Measurements from ENCODE around the gene SLC38A10. TPM values are rescaled to one million over a fixed set of nuclear protein-coding genes. Genes with fewer than 3 reads are reported as not detected.
A peak's percentile ranks its signal among the peaks of the same experiment; 100 is the strongest.

Gene SLC38A10
- total RNA-seq, 1 donor from 2014 or later = 61.6 TPM

DNA sequence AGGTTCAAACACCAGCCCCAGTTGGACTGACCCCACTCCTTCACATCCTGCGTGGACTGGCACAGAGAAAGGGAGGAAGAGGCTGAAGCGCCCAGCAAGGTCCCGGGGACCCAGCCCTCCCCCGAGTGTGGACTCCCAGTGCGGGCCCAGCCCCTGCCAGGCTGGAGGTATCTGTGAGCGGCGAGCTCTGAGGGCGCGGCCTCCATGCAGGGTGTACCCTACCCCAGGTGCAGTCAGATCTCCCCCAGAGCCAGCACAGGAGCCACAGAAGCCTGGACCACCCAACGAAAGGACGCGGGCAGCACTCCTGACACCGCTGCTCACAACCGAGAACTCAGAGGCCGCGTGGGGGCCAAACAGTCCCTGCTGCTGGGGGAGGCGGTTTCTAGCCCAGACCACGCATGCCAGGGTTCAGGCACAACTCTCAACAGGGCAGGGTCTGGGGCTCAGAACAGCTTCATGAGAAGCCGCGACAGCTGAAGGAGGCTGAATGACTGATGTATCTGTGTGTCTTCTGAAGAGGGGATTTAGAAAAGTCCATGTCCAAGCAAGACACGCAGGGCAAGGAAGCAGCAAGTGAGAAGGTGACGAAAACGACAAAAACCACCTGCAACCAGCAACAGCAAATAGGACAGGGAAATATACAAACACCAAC, 8.5 kb downstream of the SLC38A10 start:
- ATAC-seq = no peak
- DNase-seq (ENCODE audit: low spot score) = no peak
- intact Hi-C loops (cut with DNase I) = no loop called here

DNA sequence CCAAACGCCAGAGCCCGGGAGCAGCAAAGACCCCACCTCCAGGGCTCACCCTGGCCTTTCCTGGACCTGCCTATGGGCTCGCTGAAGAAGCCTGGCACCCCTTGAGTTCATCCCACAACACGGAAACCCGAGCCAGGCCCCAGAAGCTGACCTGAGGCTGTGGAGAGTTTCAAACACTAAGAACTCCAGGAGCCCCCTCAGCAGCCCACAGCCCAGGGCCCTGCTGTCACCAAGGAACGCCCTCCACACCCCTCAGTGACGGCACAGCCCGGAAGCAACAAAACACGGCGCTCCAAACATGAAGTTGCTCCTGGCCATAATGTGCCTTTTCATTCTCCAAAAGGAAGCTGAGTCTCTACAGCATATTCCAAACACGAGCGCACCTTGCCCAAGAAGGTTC, 9.2 kb downstream of the SLC38A10 start:
- intact Hi-C loops (cut with DNase I) = no loop called here
- DNase-seq (ENCODE audit: low spot score) (no peak), ATAC-seq (peak; percentile 13)

GRCh38 chr17:81285179-81285878, 9.8 kb downstream of the SLC38A10 start:
- intact Hi-C loops (cut with DNase I) = no loop called here
- peak; percentile 85 for DNase-seq (ENCODE audit: low spot score)
- ATAC-seq = peak; percentile 86

- DNase-seq (ENCODE audit: low spot score) (no peak), ATAC-seq (no peak)
- intact Hi-C loops (cut with DNase I) = no loop called here
Observed at GRCh38 chr17:81282876-81283275, 12.2 kb downstream of the SLC38A10 start.

GRCh38 chr17:81282141-81282540, 13.0 kb downstream of the SLC38A10 start:
- no peak for DNase-seq (ENCODE audit: low spot score)
- ATAC-seq = no peak

DNA sequence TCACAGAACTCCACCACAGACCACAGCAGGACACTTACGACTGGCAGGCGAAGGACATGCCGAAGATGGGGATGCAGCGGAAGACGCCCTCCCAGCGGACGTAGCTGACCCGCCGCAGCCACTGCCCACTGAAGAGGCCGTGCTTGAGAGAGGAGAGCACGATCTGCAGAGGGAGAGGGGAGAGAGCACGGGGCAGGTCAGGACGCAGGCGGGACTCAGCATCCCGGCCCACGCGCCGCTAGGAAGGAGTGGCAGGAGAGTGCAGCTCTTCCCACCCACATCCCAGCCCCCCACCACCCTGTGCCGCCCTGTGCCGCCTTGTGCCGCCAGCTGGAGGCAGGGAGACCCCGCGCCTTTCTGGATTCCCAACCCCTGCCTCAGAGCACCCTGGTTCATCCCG, 14.5 kb downstream of the SLC38A10 start:
- intact Hi-C loops (cut with DNase I) = no loop called here
- DNase-seq (ENCODE audit: low spot score) (no peak), ATAC-seq (no peak)

More at GRCh38 chr17:81282141-81282540, 13.0 kb downstream of the SLC38A10 start:
- intact Hi-C loops (cut with DNase I) = no loop called here

GRCh38 chr17:81279278-81280275, 15.5 kb downstream of the SLC38A10 start:
- ATAC-seq = no peak
- DNase-seq (ENCODE audit: low spot score) = no peak
- intact Hi-C loops (cut with DNase I) = no loop called here

GRCh38 chr17:81278831-81279230, 16.3 kb downstream of the SLC38A10 start:
- ATAC-seq = no peak
- intact Hi-C loops (cut with DNase I) = no loop called here
- no peak for DNase-seq (ENCODE audit: low spot score)

- intact Hi-C loops (cut with DNase I) = no loop called here
- no peak for DNase-seq (ENCODE audit: low spot score)
- ATAC-seq = peak; percentile 48
Observed at GRCh38 chr17:81277946-81278693, 17.0 kb downstream of the SLC38A10 start.

DNA sequence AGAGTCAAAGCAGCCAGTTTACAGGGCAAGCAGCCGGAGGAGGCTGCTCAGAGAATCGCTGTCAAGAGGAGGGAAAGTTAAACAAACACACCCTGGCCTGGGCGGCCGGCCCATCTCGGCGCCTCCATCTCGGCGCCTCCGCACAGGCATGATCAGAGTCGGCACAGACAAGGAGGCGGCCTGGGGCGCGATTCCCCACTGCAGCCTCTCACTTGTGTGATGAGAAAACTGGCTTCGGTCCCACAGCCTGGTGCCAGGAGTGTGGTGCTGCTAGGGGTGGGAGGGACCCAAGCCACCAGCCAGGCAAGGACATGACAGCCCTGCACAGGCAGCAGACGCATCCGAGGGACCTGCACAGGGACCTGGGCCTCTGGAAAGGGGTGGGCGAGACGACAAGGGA, 17.7 kb downstream of the SLC38A10 start:
- intact Hi-C loops (cut with DNase I) = no loop called here
- ATAC-seq = peak; percentile 67
- DNase-seq (ENCODE audit: low spot score) = no peak

- intact Hi-C loops (cut with DNase I) = no loop called here
- DNase-seq (ENCODE audit: low spot score) = no peak
- peak; percentile 11 for ATAC-seq
Observed at GRCh38 chr17:81276781-81277180, 18.3 kb downstream of the SLC38A10 start.

DNA sequence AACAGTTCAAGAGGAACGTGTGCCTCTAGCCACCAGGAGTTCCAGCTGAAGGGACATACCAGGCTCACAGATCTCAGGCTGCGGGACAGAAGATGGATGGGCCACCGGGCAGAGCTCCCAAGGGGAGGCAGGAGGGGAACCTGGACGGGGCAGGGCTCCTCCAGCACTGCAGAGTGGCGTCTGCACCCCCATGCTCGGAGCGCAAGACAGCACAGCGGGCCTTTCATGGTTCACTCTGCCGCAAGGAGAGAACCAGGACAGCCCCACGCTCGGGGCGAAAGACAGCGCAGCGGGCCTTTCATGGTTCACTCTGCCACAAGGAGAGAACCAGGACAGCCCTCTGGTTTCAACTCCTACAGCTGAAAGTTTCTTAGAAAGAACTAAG, 20.6 kb downstream of the SLC38A10 start:
- intact Hi-C loops (cut with DNase I) = no loop called here
- no peak for ATAC-seq
- DNase-seq (ENCODE audit: low spot score) = no peak

- DNase-seq (ENCODE audit: low spot score) = no peak
- intact Hi-C loops (cut with DNase I) = no loop called here
Observed at GRCh38 chr17:81273698-81274470, 21.2 kb downstream of the SLC38A10 start.

DNA sequence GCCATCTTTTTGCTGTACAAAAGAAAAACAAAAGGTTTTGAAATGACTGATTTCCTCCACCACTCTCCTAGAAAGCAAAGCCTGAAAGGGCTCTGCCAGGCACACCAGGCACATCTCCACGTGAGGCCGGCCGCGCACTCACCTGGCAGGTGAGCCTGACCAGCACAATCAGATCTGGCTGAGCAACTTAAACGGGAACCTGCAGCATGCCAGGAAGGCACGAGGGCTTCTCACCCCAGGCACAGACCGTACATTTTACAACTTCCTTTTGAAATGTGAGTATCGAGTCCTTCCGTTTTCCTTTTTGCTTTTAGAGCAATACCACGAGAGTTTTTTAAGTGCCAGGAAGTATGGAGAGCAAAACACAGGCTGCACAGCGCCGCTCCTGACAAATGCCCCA, 22.5 kb downstream of the SLC38A10 start:
- intact Hi-C loops (cut with DNase I) = no loop called here
- ATAC-seq (no peak), DNase-seq (ENCODE audit: low spot score) (no peak)

More at GRCh38 chr17:81273698-81274470, 21.2 kb downstream of the SLC38A10 start:
- ATAC-seq = no peak

DNA sequence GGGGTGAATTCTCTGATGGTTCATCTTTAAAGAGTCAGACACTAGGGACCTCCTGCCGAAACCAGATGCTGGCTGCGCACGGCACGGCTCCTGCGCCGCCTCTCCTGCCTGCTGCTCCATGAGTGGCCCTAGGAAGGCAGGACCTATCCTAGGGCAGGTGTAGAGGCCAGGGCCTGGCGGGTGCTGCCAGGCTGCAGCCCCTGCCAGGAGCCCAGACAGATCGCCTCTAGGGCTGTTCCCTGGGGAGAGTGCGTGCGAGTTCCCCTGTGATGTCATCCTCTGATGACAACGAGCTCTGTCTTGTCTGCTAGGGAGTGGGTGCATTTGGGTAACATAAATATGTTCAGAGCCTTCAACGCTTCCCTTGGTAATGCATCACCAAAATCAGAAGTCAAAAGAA, 23.9 kb downstream of the SLC38A10 start:
- no peak for ATAC-seq
- intact Hi-C loops (cut with DNase I) = no loop called here
- DNase-seq (ENCODE audit: low spot score) = no peak

GRCh38 chr17:81270279-81270678, 24.8 kb downstream of the SLC38A10 start:
- no peak for DNase-seq (ENCODE audit: low spot score)
- ATAC-seq = no peak
- intact Hi-C loops (cut with DNase I) = no loop called here

GRCh38 chr17:81267390-81268067, 27.6 kb downstream of the SLC38A10 start:
- intact Hi-C loops (cut with DNase I) = no loop called here
- no peak for ATAC-seq
- no peak for DNase-seq (ENCODE audit: low spot score)

DNA sequence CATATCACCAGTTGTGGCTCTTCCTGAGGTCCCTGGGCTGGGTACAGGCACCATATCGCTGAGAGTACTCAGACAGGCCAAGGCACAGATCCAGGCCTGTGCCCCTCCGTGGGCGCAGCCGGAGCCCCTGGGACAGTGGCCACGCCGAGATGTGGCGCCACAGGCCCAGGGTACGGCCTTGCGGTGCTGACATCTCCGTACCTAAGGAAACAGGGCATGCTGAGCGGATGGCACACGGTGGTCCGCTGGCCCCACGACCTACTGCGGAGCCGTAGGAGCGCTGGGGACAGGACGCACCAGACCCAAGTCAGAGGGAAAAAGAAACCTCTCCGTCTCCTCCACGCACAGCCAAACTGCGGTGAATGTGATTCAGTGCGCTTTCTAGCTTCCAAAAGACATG, 29.5 kb downstream of the SLC38A10 start:
- ATAC-seq = no peak
- intact Hi-C loops (cut with DNase I) = no loop called here
- DNase-seq (ENCODE audit: low spot score) = no peak
